Measurements from ENCODE around the gene CLTC. TPM values are rescaled to one million over a fixed set of nuclear protein-coding genes. Genes with fewer than 3 reads are reported as not detected.

Gene CLTC
- polyA plus RNA-seq, 1 of the 3 experiments (the other 2 are of a cell fraction): 160 TPM

DNA sequence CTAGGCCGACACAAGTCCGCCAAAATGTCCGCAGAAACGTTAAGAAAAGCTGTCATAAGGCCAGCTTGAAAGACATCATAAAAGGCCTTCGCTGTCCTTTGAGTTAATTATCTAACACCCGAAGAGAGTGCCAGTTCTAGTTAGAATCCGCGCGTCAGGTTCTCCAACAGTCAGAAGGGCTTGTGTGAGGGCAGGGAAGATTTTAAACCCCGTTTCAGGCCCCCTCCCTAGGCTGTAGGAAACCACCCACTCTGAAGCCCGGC, 729 bp upstream of the CLTC start:
- Histone ChIP-seq H3K9me2 (no peaks in the 10 kb centered on the region), H3K9me3 (no peaks in the 10 kb centered on the region), H3K27me3 (ENCODE audit: insufficient read depth) (no peaks in the 10 kb centered on the region), H3K9ac (peak overlapping the region; percentile 99), H3K79me2 (ENCODE audit: insufficient read depth) (peaks cover 69% of the 10 kb centered on the region), H2AFZ (ENCODE audit: low read depth) (0 out of 2 replicates have a peak overlapping the region, but pooled peaks have one; percentile 0), H3K4me3 (ENCODE audit: low read depth in 2 of 2, low read length in 1 of 2) (peak overlapping the region; percentile 94 to 97), H3K36me3 (replicated peaks in 1 of 2; ENCODE audit: control insufficient read depth in 1 of 2, insufficient read depth in 2 of 2, low read length in 1 of 2) (peaks cover 15 to 23% of the 10 kb centered on the region in 2 experiments), H4K20me1 (ENCODE audit: insufficient read depth) (peaks cover 34% of the 10 kb centered on the region), H3F3A (replicated peaks; ENCODE audit: insufficient read depth) (peaks cover 11% of the 10 kb centered on the region), H3K4me1 (ENCODE audit: control insufficient read depth in 1 of 2, insufficient read depth in 2 of 2, low read depth in 1 of 2, low read length in 1 of 2) (peaks cover 24 to 28% of the 10 kb centered on the region in 2 experiments; a peak in 3 of 4 replicates), H3K27ac (ENCODE audit: low read depth in 2 of 2, low read length in 1 of 2) (peak overlapping the region; percentile 98 to 99), H3K4me2 (peak overlapping the region; percentile 92)
- WGBS (ENCODE audit: low lambda C conversion rate): 0% methylated on average over 11 of the region's 11 CpGs
- DNase-seq: no peak
- CTCF ChIA-PET: interaction anchor here (0.8 to 2.0 kb wide), 4 partner anchors 11 to 289 kb away, joined by 3 to 8 read pairs (median 5); no protein-coding TSS in a partner anchor
- POLR2A ChIA-PET: interaction anchor here (0.6 to 2.4 kb wide), 12 partner anchors 15 to 194 kb away, joined by 3 to 9 read pairs (median 4); partner anchors contain the start of gene DHX40
- TF ChIP-seq RCOR1 (IDR thresholded peaks at IDR 0.05; ENCODE audit: low read length) (0 out of 2 replicates have a peak, but pooled peaks have one; percentile 12), POLR2AphosphoS5 (IDR thresholded peaks at IDR 0.05; ENCODE audit: low read depth, low read length) (peak; percentile 88; the same call in 1 of the 2 replicates), YY1 (IDR thresholded peaks at IDR 0.05; ENCODE audit: low read depth) (peak; percentile 63), USF1 (IDR thresholded peaks at IDR 0.05; ENCODE audit: borderline replicate concordance, low read depth) (no peak)

DNA sequence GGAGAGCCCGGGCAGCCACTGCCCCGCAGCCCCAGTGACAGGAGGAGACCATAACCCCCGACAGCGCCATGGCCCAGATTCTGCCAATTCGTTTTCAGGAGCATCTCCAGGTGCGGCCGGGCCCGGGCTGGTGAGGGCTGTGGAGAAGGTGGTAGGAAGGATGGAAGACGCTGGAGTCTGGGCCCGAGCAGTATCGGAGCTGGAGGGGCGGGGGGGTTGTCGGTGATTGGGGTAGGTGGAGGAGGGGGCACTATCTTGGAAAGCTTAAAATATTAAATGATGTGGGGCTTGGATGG, 317 bp downstream of the CLTC start:
- Histone ChIP-seq H3K36me3 (replicated peaks in 1 of 2; ENCODE audit: control insufficient read depth in 1 of 2, insufficient read depth in 2 of 2, low read length in 1 of 2) (peaks cover 16 to 27% of the 10 kb centered on the region in 2 experiments), H4K20me1 (ENCODE audit: insufficient read depth) (peaks cover 44% of the 10 kb centered on the region), H3K4me1 (ENCODE audit: control insufficient read depth in 1 of 2, insufficient read depth in 2 of 2, low read depth in 1 of 2, low read length in 1 of 2) (peaks cover 24 to 28% of the 10 kb centered on the region in 2 experiments; a peak in 3 of 4 replicates), H2AFZ (ENCODE audit: low read depth) (peak overlapping the region; percentile 66; the same call in 1 of the 2 replicates), H3K27ac (ENCODE audit: low read depth in 2 of 2, low read length in 1 of 2) (peak overlapping the region; percentile 98 to 99), H3K4me2 (peak overlapping the region; percentile 92), H3K9ac (peak overlapping the region; percentile 99), H3K9me3 (no peaks in the 10 kb centered on the region), H3K4me3 (ENCODE audit: low read depth in 2 of 2, low read length in 1 of 2) (peak overlapping the region; percentile 94 to 97), H3F3A (replicated peaks; ENCODE audit: insufficient read depth) (peaks cover 11% of the 10 kb centered on the region), H3K9me2 (no peaks in the 10 kb centered on the region), H3K27me3 (ENCODE audit: insufficient read depth) (no peaks in the 10 kb centered on the region), H3K79me2 (ENCODE audit: insufficient read depth) (peaks cover 80% of the 10 kb centered on the region)
- ChIA-PET CTCF (interaction anchor here (1.0 to 2.0 kb wide), 4 partner anchors 36 to 1101 kb away, joined by 3 to 7 read pairs (median 4); no protein-coding TSS in a partner anchor), POLR2A (interaction anchor here (0.6 to 2.4 kb wide), 12 partner anchors 14 to 195 kb away, joined by 3 to 13 read pairs (median 5); partner anchors contain the start of genes DHX40, PTRH2 and VMP1)
- 1% methylated on average over 13 of the region's 13 CpGs for WGBS (ENCODE audit: low lambda C conversion rate)
- DNase-seq: no peak
- TF ChIP-seq CTCF (IDR thresholded peaks at IDR 0.05) (no peak; the same call in 1 of the 2 replicates), SMC3 (IDR thresholded peaks at IDR 0.05; ENCODE audit: low read depth, low read length) (no peak), TCF12 (IDR thresholded peaks at IDR 0.05) (no peak), NRF1 (IDR thresholded peaks at IDR 0.05; ENCODE audit: low read depth, low read length) (no peak), YY1 (IDR thresholded peaks at IDR 0.05; ENCODE audit: low read depth) (peak; percentile 31; the same call in 1 of the 2 replicates)

Measured in SK-N-SH (cell line).